T1000 (cell line): ENCODE measurements around the gene FBN2.
"Not testable (repeated sequence)": the region's sequence is repeated elsewhere in the genome, so short reads cannot be mapped to it uniquely, and the experiment has no call there.

ENCODE experiments used
- DNase-seq: peaks from one replicate; lab custom pipeline; 2025; ENCODE audit warnings: mixed read lengths; lab: John Stamatoyannopoulos, UW

FBN2 gene

GRCh38 chr5:128426090-128426534 lies 111.9 kb downstream of the FBN2 start:
- no peak for DNase-seq

GRCh38 chr5:128424646-128425045 lies 113.4 kb downstream of the FBN2 start:
- DNase-seq: no peak

GRCh38 chr5:128422612-128423011 lies 115.4 kb downstream of the FBN2 start:
- no peak for DNase-seq

DNA sequence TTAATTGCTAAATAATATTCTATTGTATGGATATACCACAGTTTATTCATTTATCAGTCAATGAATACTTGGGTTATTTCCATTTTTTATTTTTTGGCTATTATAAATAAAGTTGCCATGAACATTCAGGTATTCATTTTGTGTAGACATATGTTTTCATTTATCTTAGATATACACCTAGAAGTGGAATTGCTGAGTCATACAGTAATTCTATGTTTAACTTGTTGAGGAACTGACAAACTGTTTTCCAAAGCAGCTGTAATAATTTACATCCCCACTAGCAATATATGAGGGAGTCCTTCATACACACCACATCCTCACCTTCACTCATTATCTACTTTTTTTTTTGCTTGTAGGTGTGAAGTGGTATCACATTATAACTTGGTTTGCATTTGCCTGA lies 123.6 kb downstream of the FBN2 start:
- DNase-seq: no peak

DNA sequence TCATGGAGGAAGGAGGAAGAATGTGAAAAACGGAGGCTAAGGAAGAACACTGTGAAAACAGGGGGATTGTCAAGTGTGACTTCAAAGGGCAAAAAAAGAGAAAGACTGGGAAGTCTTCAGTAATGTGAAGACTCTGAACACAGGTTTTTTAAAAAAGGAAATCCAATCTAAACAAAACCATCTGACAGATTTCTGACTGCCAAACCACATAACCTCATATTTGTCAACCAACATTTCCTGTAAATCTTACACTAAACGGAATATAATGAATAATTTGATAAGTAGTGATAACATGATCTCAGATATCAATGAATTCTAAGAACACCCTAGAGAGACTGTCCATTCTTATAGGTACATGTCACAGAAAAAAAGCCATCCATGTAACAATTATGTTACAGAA lies 124.7 kb downstream of the FBN2 start:
- no peak for DNase-seq

- DNase-seq: no peak
Measured at GRCh38 chr5:128412145-128412930, 125.7 kb downstream of the FBN2 start.

- no peak for DNase-seq
Measured at GRCh38 chr5:128409166-128409800, 128.8 kb downstream of the FBN2 start.

- no peak for DNase-seq
Measured at GRCh38 chr5:128408622-128409021, 129.4 kb downstream of the FBN2 start.

DNA sequence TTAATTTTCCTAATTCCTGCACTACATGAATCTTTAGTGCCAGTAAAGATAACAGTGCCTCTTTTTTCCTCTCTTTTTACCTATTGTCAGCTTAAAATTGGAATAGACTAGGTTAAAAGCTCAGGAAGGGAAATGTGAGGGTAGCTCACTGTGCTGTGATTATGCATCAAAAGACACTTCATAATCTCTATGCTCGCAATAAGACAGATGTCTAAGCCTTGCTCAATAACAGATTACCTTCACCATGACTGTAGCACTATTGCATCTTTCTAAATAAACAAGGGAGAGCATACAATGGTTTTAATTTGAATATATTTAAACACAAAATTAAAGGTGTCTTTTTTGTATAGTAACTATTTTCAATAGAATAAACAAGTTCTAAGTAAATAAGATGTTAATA lies 130.1 kb downstream of the FBN2 start:
- DNase-seq: no peak

GRCh38 chr5:128406803-128407202 lies 131.2 kb downstream of the FBN2 start:
- no peak for DNase-seq

DNA sequence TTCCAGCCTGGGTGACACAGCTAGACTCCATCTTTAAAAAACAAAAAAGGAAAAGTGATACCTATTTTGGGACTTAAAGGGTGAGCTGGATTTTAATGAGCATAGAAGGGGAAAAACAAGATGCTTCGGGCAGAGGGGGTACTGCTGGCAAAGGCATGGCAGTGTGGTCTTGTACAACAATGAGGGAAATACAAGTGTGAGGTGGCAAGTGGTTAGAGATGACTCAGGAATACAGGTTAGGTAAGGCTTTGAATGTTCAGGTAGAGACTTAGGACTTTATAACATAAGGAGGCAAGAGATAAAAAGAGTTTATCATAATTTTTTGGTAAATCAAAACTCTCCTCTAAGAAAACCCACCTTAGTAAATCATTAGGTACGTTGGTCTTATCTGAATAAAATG lies 132.9 kb downstream of the FBN2 start:
- DNase-seq: no peak

DNA sequence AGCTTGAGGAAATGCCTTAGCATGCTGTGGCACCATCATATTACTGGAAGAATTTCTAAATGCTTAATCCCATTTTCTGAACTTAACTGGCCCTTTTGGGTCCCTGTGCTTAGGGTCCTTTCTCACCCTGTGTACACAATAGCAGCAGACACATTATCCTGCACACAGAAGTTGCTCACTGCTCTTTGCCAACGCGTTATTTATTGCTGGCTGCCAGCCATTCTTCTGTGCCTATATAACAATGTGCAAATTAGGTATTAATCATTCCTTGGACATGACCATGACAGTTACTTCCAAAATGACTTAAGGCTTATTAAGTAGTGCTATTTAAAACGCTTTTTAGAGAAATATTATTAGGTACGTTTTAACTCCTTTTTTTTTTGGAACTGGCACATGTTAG lies 134.7 kb downstream of the FBN2 start:
- no peak for DNase-seq

DNA sequence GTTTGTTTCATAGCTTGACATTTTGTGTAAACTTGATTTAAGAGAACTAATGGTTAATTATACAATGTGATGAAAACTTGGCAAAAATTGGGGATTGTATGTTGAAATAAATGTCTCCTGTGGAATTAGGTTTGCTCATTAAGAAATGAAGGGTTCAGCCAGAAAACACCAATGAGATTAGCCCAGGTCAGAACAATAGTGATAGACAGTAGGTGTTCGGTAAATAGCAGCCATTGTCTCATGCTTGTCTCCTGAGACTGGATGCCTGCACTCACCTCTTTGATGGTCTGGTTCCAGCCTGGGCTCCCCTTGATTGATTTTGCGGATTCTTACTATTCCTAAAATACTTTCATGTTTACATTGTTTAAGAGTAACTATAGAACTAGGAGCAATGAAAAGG lies 135.5 kb downstream of the FBN2 start:
- no peak for DNase-seq

- not testable (repeated sequence) for DNase-seq
Measured at GRCh38 chr5:128400766-128401165, 137.3 kb downstream of the FBN2 start.

GRCh38 chr5:128399111-128399510 lies 138.9 kb downstream of the FBN2 start:
- no peak for DNase-seq

DNA sequence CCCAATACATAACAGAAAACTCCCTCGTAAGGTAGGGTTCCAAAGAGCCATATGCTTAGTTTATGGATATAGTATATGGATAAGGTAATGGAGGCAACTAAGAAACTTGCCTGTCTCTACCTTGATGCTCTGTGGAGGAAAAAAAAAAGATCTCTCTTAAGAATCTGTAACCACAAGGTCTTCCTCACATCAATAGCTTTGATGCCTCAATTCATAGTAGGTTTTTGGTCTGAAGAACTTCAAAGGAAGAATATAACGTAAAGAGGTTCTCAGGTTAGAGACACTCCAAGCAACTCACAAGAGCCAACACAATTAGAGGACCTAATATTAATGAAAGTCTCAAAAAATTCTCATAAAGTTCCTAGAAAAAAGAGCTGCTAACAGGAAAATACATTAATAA lies 140.2 kb downstream of the FBN2 start:
- DNase-seq: no peak

- DNase-seq: no peak
Measured at GRCh38 chr5:128395073-128395472, 143.0 kb downstream of the FBN2 start.

- DNase-seq: no peak
Measured at GRCh38 chr5:128384068-128384467, 154.0 kb downstream of the FBN2 start.

DNA sequence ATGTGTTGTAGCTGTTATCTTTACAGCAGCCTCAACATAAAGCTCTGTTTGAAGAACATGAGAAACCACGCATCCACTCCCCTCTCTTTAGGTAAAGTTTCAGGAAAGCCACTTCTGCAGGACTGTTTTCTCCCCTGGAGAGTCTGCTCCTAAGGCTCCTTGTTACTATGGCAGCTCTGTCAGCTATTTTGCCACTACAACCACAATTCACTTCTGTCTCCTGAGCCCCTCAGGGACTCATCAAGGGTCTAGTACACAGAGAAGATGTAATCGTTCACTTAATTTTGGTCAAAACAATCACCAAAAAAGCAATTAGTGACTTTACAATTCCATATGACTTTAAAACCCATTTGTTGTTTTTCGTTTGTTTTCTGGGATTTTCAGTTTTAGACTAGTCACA lies 157.7 kb downstream of the FBN2 start:
- no peak for DNase-seq

DNA sequence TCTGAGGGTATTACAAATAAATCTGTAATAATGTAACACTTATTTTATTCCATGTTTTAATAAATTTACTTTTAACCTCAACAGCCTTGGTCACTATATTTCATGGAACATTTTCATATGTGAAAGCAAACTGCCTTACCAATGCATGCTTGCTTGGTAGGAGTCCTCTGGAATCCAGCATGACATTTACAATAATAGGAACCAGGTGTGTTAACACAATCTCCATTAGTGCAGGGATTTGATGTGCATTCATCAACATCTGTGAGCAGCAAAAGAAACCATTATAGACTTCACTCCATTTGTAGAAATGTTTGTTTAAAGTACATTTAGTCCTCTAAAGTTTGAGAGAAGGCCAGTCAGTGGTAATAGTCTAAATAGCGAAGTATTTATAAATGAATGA lies 159.4 kb downstream of the FBN2 start:
- no peak for DNase-seq

DNA sequence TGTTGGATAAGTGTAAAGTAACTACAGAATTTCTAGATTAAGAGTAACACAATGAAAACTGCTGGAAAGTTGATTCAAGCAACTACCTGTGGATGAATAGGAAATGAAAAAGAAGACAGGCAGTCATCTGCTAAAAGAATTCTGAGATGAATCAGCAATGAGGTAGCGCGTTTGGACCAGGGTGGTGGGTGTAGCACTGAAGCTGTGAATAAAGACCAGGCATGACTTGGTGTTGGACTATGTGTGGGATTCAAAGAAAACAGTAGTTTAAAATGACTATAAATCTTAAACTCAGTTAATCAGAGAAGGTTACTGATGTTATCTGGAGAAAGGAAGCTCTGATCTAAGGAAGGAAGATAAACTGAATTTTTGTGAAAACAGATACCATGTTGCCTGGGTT lies 159.8 kb downstream of the FBN2 start:
- DNase-seq: no peak

- DNase-seq: no peak
Measured at GRCh38 chr5:128376577-128376976, 161.5 kb downstream of the FBN2 start.

DNA sequence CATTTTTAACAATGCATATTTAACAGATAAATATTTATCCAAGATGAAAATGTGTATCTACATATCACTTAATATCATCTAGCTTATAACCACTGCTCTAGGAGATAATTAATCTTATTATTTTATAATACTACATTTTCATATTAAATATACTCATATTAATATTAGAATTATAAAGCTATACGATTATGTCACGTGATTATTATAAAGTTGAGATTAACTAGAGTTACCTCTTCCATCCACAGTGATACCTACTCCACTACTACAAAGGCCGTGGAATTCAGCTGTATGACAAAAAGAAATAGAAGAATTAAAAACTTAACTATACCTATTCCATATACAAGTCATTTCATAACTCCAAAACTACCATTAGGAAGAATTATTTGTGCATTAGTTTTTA lies 171.9 kb downstream of the FBN2 start:
- no peak for DNase-seq

DNA sequence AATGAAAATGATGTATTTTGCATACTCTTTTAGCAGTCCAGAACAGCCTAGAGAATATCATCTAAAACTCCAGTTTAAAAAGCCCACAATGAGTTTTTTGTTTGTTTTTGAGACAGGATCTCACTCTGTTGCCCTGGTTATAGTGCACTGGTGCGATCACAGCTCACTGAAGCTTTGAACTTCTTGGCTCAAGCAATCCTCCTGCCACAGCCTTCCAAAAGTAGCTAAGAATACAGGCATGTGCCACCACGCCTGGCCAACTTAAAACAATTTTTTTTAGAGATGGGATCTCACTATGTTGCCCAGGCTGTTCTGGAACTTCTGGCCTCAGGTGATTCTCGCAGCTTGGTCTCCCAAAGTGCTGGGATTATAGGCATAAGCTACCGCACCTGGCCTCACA lies 175.7 kb downstream of the FBN2 start:
- DNase-seq: no peak
